Neural crest cell (in vitro differentiated cells): ENCODE data around the gene CYSTM1. TPM values are rescaled to one million over a fixed set of nuclear protein-coding genes. Genes with fewer than 3 reads are reported as not detected.

Experiments used
- DNase-seq: peaks from one replicate; pipeline ENCODE4 v3.0.0; 2021; ENCODE audit warnings: low read depth, mixed read lengths, low spot score
- H3K27ac Mint-ChIP-seq: one replicate; pipeline ENCODE4 v1.8.0; 2021; ENCODE audit warnings: mild to moderate bottlenecking, mixed read lengths; ENCODE audit not compliant: unreplicated experiment
- H3K27me3 Mint-ChIP-seq: 2 replicates; pipeline ENCODE4 v1.8.0; 2021; ENCODE audit warnings: low read depth, mild to moderate bottlenecking, mixed read lengths
- H3K36me3 Mint-ChIP-seq: 2 replicates; pipeline ENCODE4 v1.8.0; 2021; ENCODE audit warnings: low read depth, mild to moderate bottlenecking, mixed read lengths
- H3K4me1 Mint-ChIP-seq: 2 replicates; pipeline ENCODE4 v1.8.0; 2021; ENCODE audit warnings: mixed read lengths
- H3K4me3 Mint-ChIP-seq: one replicate; pipeline ENCODE4 v1.8.0; 2021; ENCODE audit warnings: mild to moderate bottlenecking, mixed read lengths
- H3K9me3 Mint-ChIP-seq: 2 replicates; pipeline ENCODE4 v1.8.0; 2021; ENCODE audit warnings: mixed read lengths
- total RNA-seq: library from RNA; stranded (reverse); gene quantifications from 2 replicates; pipeline ENCODE4 v1.2.1, GENCODE V29; 2021
- TF ChIP-seq, protein P1 (sequence below): fragments of 200-600 bp; sonication (generic); conservative IDR thresholded peaks from 2 replicates; pipeline ENCODE4 v1.5.0; 2021; ENCODE audit warnings: antibody characterized with exemption, mild to moderate bottlenecking

Gene CYSTM1
- total RNA-seq, 1 donor from 2014 or later: 19.8 TPM

DNA sequence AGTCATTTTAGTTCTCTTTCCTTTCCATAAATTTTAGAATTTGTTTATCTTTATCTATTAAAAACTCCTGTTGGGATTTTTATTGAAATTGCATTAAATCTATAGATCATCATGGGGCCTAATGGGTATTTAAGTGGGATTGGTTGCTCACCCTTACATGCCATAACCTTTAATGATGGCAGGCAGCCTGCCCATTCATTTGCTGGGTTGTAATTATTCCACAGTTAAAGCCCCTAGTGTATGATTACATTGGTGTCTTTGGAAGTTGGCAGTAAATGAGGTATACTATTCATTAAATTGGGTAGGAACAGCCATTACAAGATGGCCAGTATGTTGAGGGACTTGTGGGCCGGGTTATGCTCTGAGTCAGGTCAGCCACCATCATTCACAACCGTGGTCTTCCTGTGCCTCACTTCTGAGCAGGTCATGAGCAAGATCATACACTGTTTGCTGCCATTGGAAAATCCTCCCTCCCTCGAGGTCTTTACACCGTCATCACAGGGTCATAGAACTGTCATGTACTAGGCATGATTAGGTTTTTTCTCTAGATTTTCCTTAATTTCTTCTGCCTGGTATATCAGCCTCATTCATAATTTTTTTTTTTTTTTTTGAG, 59.5 kb downstream of the CYSTM1 start:
- Mint-ChIP-seq H3K4me1 (peaks cover 4% of the 10 kb centered on the region), H3K36me3 (peaks cover 3% of the 10 kb centered on the region), H3K4me3 (no peak overlapping the region), H3K27ac (no peak overlapping the region), H3K9me3 (no peaks in the 10 kb centered on the region), H3K27me3 (no peaks in the 10 kb centered on the region)
- no peak for DNase-seq
- TF ChIP-seq, protein P1, sequence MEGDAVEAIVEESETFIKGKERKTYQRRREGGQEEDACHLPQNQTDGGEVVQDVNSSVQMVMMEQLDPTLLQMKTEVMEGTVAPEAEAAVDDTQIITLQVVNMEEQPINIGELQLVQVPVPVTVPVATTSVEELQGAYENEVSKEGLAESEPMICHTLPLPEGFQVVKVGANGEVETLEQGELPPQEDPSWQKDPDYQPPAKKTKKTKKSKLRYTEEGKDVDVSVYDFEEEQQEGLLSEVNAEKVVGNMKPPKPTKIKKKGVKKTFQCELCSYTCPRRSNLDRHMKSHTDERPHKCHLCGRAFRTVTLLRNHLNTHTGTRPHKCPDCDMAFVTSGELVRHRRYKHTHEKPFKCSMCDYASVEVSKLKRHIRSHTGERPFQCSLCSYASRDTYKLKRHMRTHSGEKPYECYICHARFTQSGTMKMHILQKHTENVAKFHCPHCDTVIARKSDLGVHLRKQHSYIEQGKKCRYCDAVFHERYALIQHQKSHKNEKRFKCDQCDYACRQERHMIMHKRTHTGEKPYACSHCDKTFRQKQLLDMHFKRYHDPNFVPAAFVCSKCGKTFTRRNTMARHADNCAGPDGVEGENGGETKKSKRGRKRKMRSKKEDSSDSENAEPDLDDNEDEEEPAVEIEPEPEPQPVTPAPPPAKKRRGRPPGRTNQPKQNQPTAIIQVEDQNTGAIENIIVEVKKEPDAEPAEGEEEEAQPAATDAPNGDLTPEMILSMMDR: no peak

DNA sequence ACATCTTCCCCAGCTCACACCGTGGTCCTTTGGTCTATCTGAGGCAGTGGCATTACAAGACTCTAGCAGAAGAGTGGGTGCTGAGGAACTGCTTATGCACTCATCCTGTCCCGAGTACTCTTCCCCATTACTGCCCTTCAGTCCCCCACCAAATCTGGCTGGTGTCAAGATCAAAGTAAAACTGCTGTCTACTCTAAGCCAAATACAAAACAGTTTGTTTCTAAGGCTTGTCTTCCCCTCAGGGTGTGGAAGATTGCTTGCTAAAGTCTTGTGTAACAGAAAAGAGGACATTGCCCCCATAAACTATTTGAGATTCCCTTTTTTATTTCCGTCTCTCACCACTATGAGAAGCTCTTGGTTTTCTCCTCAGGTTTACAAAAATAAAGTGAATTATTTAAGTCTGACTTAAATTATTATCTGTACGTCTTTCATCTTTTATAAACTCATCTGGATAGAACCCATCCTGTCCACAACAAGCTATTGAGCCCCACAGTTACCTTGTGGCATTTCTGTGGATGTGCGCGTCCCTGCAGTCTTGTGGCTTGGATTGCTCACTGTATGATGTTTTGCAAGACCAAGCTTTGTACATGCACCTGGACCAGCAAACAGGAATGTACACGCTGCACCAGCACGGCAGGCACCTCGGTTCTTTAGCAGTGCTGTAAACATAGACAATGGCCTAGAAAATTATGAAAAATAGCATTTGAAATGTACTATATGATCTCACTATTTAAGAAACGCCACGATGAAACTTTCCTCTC, 61.0 kb downstream of the CYSTM1 start:
- TF ChIP-seq, protein P1: no peak
- Mint-ChIP-seq H3K36me3 (peaks cover 3% of the 10 kb centered on the region), H3K4me3 (no peak overlapping the region), H3K4me1 (peaks cover 6% of the 10 kb centered on the region), H3K27me3 (no peaks in the 10 kb centered on the region), H3K27ac (no peak overlapping the region), H3K9me3 (no peaks in the 10 kb centered on the region)
- no peak for DNase-seq

DNA sequence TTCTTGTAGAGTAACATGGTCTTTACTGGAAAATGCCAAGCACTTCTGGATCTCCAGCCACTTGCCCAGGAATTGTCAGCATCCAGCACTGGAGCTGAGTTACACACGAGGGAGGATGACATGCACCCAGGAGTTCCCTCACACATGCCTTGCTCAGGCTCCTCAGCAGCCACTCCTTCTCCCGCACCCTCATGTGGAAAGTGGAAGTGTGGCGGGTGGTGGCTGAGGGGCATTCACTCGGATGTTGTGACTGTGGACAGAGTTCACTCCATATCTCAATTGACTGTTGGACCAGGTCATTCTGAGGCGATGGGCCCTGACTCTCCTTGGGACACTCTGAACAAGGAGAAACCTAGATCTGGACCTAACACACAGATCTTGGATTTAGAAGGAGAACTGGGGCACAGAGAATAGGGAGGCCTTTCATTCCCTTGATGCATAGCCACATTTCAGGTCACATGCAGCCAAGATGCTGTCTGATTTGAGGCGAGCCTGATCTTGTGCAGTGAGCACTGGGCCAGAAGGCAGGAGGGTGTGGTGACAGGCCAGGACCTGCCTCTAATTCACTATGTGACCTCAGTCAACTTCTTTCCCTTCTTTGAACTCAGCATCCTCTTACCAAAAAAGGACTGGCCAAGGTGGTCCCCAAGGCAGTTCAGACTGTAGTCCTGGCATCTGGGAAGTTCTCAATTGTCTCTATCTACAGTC, 62.1 kb downstream of the CYSTM1 start:
- H3K9me3 Mint-ChIP-seq: no peaks in the 10 kb centered on the region
- H3K4me1 Mint-ChIP-seq: peaks cover 17% of the 10 kb centered on the region
- H3K4me3 Mint-ChIP-seq: no peak overlapping the region
- no peak for DNase-seq
- TF ChIP-seq, protein P1: no peak
- no peaks in the 10 kb centered on the region for H3K27me3 Mint-ChIP-seq
- peaks cover 3% of the 10 kb centered on the region for H3K36me3 Mint-ChIP-seq
- H3K27ac Mint-ChIP-seq: no peak overlapping the region

DNA sequence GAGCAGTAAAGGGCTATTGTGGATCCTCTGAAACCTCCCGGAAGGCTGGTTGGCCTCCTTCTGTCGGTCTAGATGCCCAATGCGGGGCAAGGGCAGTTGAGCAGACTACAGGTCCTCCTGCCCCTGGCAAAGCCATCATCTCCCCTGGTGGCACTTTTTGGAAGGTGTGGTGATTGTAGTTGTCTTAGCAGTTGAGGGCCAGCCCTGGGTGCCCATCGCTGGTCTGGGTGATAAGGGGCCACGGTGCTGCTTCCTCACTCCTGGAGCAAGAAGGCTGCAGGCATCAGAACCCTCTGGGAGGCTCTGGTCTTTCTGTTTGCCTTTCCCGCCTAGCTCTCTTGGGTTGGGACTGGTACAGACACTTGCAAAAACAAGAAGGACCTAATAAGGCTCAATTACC, 63.8 kb downstream of the CYSTM1 start:
- TF ChIP-seq, protein P1: no peak
- DNase-seq: no peak
- Mint-ChIP-seq H3K9me3 (no peaks in the 10 kb centered on the region), H3K4me1 (peaks cover 14% of the 10 kb centered on the region), H3K27ac (no peak overlapping the region), H3K36me3 (no peaks in the 10 kb centered on the region), H3K27me3 (no peaks in the 10 kb centered on the region), H3K4me3 (no peak overlapping the region)

DNA sequence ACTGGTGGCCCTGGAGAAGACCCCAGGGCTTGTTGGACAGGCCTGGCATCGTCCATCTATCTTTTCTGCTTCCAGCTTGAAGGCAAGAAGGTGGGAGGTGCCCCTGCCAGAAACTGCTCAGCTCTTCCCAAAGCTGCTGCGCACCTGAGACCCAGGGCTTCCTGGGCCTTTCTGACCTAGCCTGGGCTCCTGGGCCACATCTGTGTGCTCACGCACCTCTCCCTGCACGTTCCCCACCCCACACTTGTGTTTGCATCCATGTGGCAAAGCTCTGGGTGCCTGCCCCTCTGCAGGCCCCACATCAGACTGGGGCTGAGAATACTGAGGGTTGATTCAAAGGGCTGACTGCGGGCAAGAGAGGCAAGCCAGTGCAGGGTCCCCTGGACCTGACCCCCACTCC, 64.5 kb downstream of the CYSTM1 start:
- no peaks in the 10 kb centered on the region for H3K27me3 Mint-ChIP-seq
- H3K27ac Mint-ChIP-seq: no peak overlapping the region
- H3K4me1 Mint-ChIP-seq: peaks cover 17% of the 10 kb centered on the region
- no peaks in the 10 kb centered on the region for H3K9me3 Mint-ChIP-seq
- TF ChIP-seq, protein P1: no peak
- DNase-seq: no peak
- peaks cover 2% of the 10 kb centered on the region for H3K36me3 Mint-ChIP-seq
- H3K4me3 Mint-ChIP-seq: no peak overlapping the region
